ENCODE measurements around the gene SSBP2. TPM values are rescaled to one million over a fixed set of nuclear protein-coding genes. Genes with fewer than 3 reads are reported as not detected.
"Not testable (repeated sequence)": the region's sequence is repeated elsewhere in the genome, so short reads cannot be mapped to it uniquely, and the experiment has no call there.

The SSBP2 gene
- polyA plus RNA-seq, 3 donors = 12.5 to 36.6 (median 22.2) TPM

- WGBS, 3 donors = 91 to 100% (median 96%) methylated on average over 1 of the region's 1 CpG
- H3K27ac ChIP-seq (ENCODE audit: low read depth, low read length) = no peak overlapping the region
These were observed 323.3 kb downstream of the SSBP2 start for GRCh38 chr5:81427566-81427965.

GRCh38 chr5:81426359-81427030, 324.4 kb downstream of the SSBP2 start:
- 41 to 57% (median 43%) methylated on average over 3 of the region's 3 CpGs for WGBS, 3 donors
- H3K27ac ChIP-seq (ENCODE audit: low read depth, low read length) = no peak overlapping the region

- 1 to 6% (median 5%) methylated on average over 2 of the region's 2 CpGs for WGBS, 3 donors
- no peak overlapping the region for H3K27ac ChIP-seq (ENCODE audit: low read depth, low read length)
These were observed 325.3 kb downstream of the SSBP2 start for GRCh38 chr5:81425569-81425968.

GRCh38 chr5:81424728-81425127, 326.2 kb downstream of the SSBP2 start:
- no peak overlapping the region for H3K27ac ChIP-seq (ENCODE audit: low read depth, low read length)
- WGBS, 3 donors = 92 to 99% (median 98%) methylated on average over 1 of the region's 1 CpG

GRCh38 chr5:81422671-81423070, 328.2 kb downstream of the SSBP2 start:
- 69 to 83% (median 80%) methylated on average over 2 of the region's 2 CpGs for WGBS, 3 donors
- no peak overlapping the region for H3K27ac ChIP-seq (ENCODE audit: low read depth, low read length)

GRCh38 chr5:81420039-81420667, 330.7 kb downstream of the SSBP2 start:
- H3K27ac ChIP-seq (ENCODE audit: low read depth, low read length) = no peak overlapping the region
- WGBS, 3 donors = 46 to 77% (median 59%) methylated on average over 6 of the region's 6 CpGs

GRCh38 chr5:81418606-81419005, 332.3 kb downstream of the SSBP2 start:
- no peak overlapping the region for H3K27ac ChIP-seq (ENCODE audit: low read depth, low read length)

GRCh38 chr5:81417052-81417451, 333.8 kb downstream of the SSBP2 start:
- 76 to 86% (median 85%) methylated on average over 4 of the region's 4 CpGs for WGBS, 3 donors
- no peak overlapping the region for H3K27ac ChIP-seq (ENCODE audit: low read depth, low read length)

- WGBS, 3 donors = 78 to 86% (median 85%) methylated on average over 2 of the region's 2 CpGs
- no peak overlapping the region for H3K27ac ChIP-seq (ENCODE audit: low read depth, low read length)
These were observed 341.0 kb downstream of the SSBP2 start for GRCh38 chr5:81409896-81410295.

GRCh38 chr5:81409361-81409760, 341.5 kb downstream of the SSBP2 start:
- H3K27ac ChIP-seq (ENCODE audit: low read depth, low read length) = no peak overlapping the region
- 92 to 96% (median 92%) methylated on average over 2 of the region's 2 CpGs for WGBS, 3 donors

GRCh38 chr5:81408496-81408895, 342.4 kb downstream of the SSBP2 start:
- WGBS, 3 donors = 48 to 83% (median 76%) methylated on average over 1 of the region's 1 CpG
- no peak overlapping the region for H3K27ac ChIP-seq (ENCODE audit: low read depth, low read length)

GRCh38 chr5:81407811-81408210, 343.1 kb downstream of the SSBP2 start:
- WGBS, 3 donors = 74 to 82% (median 81%) methylated on average over 4 of the region's 4 CpGs
- not testable (repeated sequence) for H3K27ac ChIP-seq (ENCODE audit: low read depth, low read length)

GRCh38 chr5:81405126-81405891, 345.6 kb downstream of the SSBP2 start:
- H3K27ac ChIP-seq (ENCODE audit: low read depth, low read length) = no peak overlapping the region
- WGBS, 3 donors = 79 to 86% (median 83%) methylated on average over 7 of the region's 7 CpGs

GRCh38 chr5:81402192-81402930, 348.5 kb downstream of the SSBP2 start:
- H3K27ac ChIP-seq (ENCODE audit: low read depth, low read length) = no peak overlapping the region

GRCh38 chr5:81401266-81401665, 349.6 kb downstream of the SSBP2 start:
- no peak overlapping the region for H3K27ac ChIP-seq (ENCODE audit: low read depth, low read length)
- WGBS, 3 donors = 82 to 83% (median 82%) methylated on average over 11 of the region's 11 CpGs

More at GRCh38 chr5:81402192-81402930, 348.5 kb downstream of the SSBP2 start:
- 18 to 57% (median 46%) methylated on average over 2 of the region's 2 CpGs for WGBS, 3 donors

GRCh38 chr5:81400375-81400774, 350.5 kb downstream of the SSBP2 start:
- H3K27ac ChIP-seq (ENCODE audit: low read depth, low read length) = no peak overlapping the region
- WGBS, 3 donors = 29 to 61% (median 41%) methylated on average over 2 of the region's 2 CpGs

- 58 to 76% (median 60%) methylated on average over 4 of the region's 4 CpGs for WGBS, 3 donors
- no peak overlapping the region for H3K27ac ChIP-seq (ENCODE audit: low read depth, low read length)
These were observed 352.2 kb downstream of the SSBP2 start for GRCh38 chr5:81398741-81399140.

GRCh38 chr5:81397176-81397575, 353.7 kb downstream of the SSBP2 start:
- H3K27ac ChIP-seq (ENCODE audit: low read depth, low read length) = no peak overlapping the region
- 4 to 15% (median 8%) methylated on average over 3 of the region's 3 CpGs for WGBS, 3 donors

GRCh38 chr5:81395262-81395661, 355.6 kb downstream of the SSBP2 start:
- no peak overlapping the region for H3K27ac ChIP-seq (ENCODE audit: low read depth, low read length)
- 56 to 77% (median 72%) methylated on average over 3 of the region's 3 CpGs for WGBS, 3 donors
